Mesendoderm (in vitro differentiated cells): ENCODE data around the gene TMEM95.

Experiments used
- DNase-seq: peaks from one replicate; pipeline ENCODE4 v3.0.0; 2013
- H2AK5ac ChIP-seq: 2 replicates; pipeline ENCODE4 v1.6.1; 2013; ENCODE audit warnings: low read length, inconsistent platforms
- H2BK120ac ChIP-seq: 2 replicates; pipeline ENCODE4 v1.6.1; 2013; ENCODE audit warnings: low read depth, mild to moderate bottlenecking, low read length, moderate library complexity, mixed read lengths
- H2BK15ac ChIP-seq: replicated peaks from 2 replicates; pipeline ENCODE4 v1.6.1; 2013; ENCODE audit warnings: low read depth, mild to moderate bottlenecking, moderate library complexity
- H2BK5ac ChIP-seq: 2 replicates; pipeline ENCODE4 v1.6.1; 2013; ENCODE audit warnings: low read length, inconsistent platforms
- H3K18ac ChIP-seq: 2 replicates; pipeline ENCODE4 v1.6.1; 2013; ENCODE audit warnings: mild to moderate bottlenecking, low read length, mixed read lengths
- H3K23ac ChIP-seq: one replicate; pipeline ENCODE4 v1.6.1; 2013; ENCODE audit warnings: low read length
- H3K27ac ChIP-seq: 2 replicates; pipeline ENCODE4 v1.5.1; 2013; ENCODE audit warnings: low read depth, mild to moderate bottlenecking, inconsistent platforms, low read length, moderate library complexity
- H3K27me3 ChIP-seq: 2 replicates; pipeline ENCODE4 v1.6.1; 2013; ENCODE audit warnings: low read length, control low read depth, mild to moderate bottlenecking, inconsistent platforms; ENCODE audit not compliant: insufficient read depth, poor library complexity
- H3K36me3 ChIP-seq: 2 replicates; pipeline ENCODE4 v1.6.1; 2013; ENCODE audit warnings: low read length, inconsistent platforms; ENCODE audit not compliant: control insufficient read depth, insufficient read depth
- H3K4ac ChIP-seq: one replicate; pipeline ENCODE4 v1.6.1; 2013; ENCODE audit warnings: low read depth, mild to moderate bottlenecking, low read length, moderate library complexity
- H3K4me1 ChIP-seq: 2 replicates; pipeline ENCODE4 v1.6.1; 2013; ENCODE audit warnings: low read depth, low read length, inconsistent platforms; ENCODE audit not compliant: control insufficient read depth
- H3K4me2 ChIP-seq: 2 replicates; pipeline ENCODE4 v1.6.1; 2013; ENCODE audit warnings: low read length
- H3K4me3 ChIP-seq: 2 replicates; pipeline ENCODE4 v1.5.1; 2013; ENCODE audit warnings: mild to moderate bottlenecking, low read length
- H3K56ac ChIP-seq: one replicate; pipeline ENCODE4 v1.6.1; 2013; ENCODE audit warnings: low read length
- H3K79me1 ChIP-seq: 2 replicates; pipeline ENCODE4 v1.6.1; 2013; ENCODE audit warnings: low read length, inconsistent platforms
- H3K79me2 ChIP-seq: 2 replicates; pipeline ENCODE4 v1.6.1; 2013; ENCODE audit warnings: mild to moderate bottlenecking, low read length; ENCODE audit not compliant: control insufficient read depth, insufficient read depth
- H3K9ac ChIP-seq: 2 replicates; pipeline ENCODE4 v1.6.1; 2013; ENCODE audit warnings: low read length, inconsistent platforms
- H4K5ac ChIP-seq: one replicate; pipeline ENCODE4 v1.6.1; 2013; ENCODE audit warnings: low read length
- H4K8ac ChIP-seq: one replicate; pipeline ENCODE4 v1.6.1; 2013; ENCODE audit warnings: low read depth, mild to moderate bottlenecking, control low read depth, low read length, moderate library complexity
- WGBS: extraction: QIAGEN DNeasy Blood & Tissue Kit; methylation state at CpG from one replicate; pipeline ENCODE4 v1.1.7; 2013; ENCODE audit warnings: low lambda C conversion rate, missing lambda C conversion rate; ENCODE audit not compliant: insufficient coverage; ENCODE audit errors: extremely low coverage; 5-methylcytosine and 5-hydroxymethylcytosine counted together

Gene TMEM95

DNA sequence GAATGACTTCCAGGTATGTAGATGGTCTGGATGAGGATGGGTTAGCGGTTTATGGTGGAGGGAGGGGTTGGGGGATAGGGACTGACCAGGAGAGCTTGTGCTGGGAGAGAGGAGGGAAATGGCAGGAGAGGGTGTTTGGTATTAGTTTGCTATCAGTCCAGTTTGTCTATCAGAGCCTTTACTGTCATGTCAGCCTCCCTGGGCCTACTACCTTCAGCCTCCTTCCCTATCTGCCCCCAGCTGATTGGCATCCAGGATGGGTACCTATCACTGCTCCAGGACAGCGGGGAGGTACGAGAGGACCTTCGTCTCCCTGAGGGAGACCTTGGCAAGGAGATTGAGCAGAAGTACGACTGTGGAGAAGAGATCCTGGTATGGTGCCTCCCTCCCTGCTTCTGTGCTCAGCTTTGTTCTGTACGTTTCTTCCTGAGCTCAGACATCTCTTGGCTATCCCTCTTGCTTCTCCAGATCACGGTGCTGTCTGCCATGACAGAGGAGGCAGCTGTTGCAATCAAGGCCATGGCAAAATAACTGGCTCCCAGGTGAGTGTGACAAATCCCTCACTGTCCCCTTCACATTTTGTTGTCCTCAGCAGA lies 43.7 kb upstream of the TMEM95 start:
- H2BK120ac ChIP-seq, result no peak overlapping the region
- no peaks in the 10 kb centered on the region for H3K27me3 ChIP-seq
- H3K4me3 ChIP-seq, result no peak overlapping the region
- H4K8ac ChIP-seq, result no peak overlapping the region
- peaks cover 8% of the 10 kb centered on the region for H3K4me1 ChIP-seq
- no peak overlapping the region for H2BK5ac ChIP-seq
- H2AK5ac ChIP-seq, result no peak overlapping the region
- H2BK15ac ChIP-seq, result no peak overlapping the region
- H3K9ac ChIP-seq, result no peak overlapping the region
- H3K56ac ChIP-seq, result no peak overlapping the region
- no peak overlapping the region for H3K18ac ChIP-seq
- no peak overlapping the region for H4K5ac ChIP-seq
- no peak for DNase-seq
- peaks cover 43% of the 10 kb centered on the region for H3K79me2 ChIP-seq
- no CpG with 5 or more reads among the region's 7 CpGs for WGBS
- H3K36me3 ChIP-seq, result peaks cover 21% of the 10 kb centered on the region
- H3K23ac ChIP-seq, result no peak overlapping the region
- H3K4me2 ChIP-seq, result no peak overlapping the region
- H3K27ac ChIP-seq, result no peak overlapping the region
- peaks cover 21% of the 10 kb centered on the region for H3K79me1 ChIP-seq
- no peak overlapping the region for H3K4ac ChIP-seq

DNA sequence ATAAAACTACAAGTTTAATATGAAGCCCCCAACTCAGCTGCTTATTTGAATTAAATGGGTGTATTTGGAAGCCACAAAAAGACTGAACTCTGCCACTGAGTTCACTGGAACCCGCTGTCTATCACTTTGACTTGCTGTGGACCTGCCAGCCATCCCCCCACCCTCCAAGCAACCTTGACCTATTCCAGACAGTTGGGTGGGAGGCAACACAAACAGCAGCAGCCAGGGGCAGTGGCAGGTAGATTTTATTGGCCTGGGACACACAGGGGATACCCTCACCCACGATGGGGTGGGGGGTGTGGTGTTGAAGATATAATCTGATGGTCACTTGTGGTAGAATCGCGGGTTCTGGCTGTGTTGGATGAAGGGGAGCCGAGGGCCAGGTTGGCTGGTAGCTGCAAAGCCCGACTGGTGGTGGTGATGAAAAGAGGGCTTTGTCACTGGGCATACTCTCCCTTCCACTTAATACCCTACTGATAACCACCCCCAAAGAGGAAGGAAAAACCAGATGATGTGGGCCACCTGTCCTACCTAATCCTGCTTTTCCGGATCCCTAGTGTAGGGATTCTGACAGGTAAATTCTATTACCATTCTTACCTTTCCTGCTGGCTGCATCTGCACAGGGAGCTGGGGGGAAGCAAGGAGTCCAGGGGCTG lies 42.4 kb upstream of the TMEM95 start:
- peaks cover 24% of the 10 kb centered on the region for H3K36me3 ChIP-seq
- H3K18ac ChIP-seq, result no peak overlapping the region
- H3K4ac ChIP-seq, result no peak overlapping the region

DNA sequence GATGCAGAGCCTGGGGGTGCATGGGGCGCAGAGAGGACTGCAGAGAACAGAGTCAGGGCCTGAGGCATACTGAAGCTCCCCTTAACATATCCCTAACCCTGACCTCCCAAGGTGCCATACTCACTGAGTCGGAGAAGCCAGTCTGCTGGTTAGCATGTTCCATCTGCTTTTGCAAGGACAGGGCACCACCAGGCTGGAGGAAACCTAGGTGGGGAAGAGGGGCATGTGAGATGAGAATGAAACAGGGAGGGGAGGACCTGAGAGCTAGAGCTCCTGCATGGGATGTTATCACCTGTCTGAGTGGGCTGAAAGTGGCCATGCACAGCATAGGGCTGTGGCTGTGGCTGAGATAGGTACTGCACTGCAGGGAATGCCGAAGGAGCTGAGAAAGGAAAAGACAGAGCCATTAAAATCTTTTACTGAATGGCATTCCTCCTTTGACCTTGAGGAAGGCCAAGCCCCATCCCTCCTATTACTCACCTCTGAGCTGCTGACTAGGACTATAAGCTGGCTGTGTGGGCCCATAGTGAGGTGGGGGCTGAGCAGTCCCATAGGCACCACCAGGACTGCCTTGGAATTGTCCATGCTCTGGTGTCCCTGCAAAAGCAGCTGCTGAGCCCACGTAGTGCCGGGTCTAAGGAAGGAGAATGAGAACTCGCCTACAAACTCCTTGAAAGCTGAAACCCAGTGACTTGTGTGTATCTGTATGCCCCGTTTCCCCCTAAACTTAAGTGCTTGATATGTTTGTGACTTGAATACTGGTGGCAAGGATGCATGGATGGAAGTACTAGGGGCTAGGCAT lies 41.7 kb upstream of the TMEM95 start:
- DNase-seq, result peak; percentile 74
- no peak overlapping the region for H4K5ac ChIP-seq
- no peak overlapping the region for H3K27ac ChIP-seq
- no peak overlapping the region for H3K18ac ChIP-seq
- H3K4me1 ChIP-seq, result peaks cover 8% of the 10 kb centered on the region
- H3K27me3 ChIP-seq, result no peaks in the 10 kb centered on the region
- WGBS, result no CpG with 5 or more reads among the region's 7 CpGs
- peaks cover 36% of the 10 kb centered on the region for H3K79me2 ChIP-seq
- no peak overlapping the region for H2BK120ac ChIP-seq
- H4K8ac ChIP-seq, result no peak overlapping the region
- no peak overlapping the region for H3K56ac ChIP-seq
- no peak overlapping the region for H2AK5ac ChIP-seq
- H3K36me3 ChIP-seq, result peaks cover 24% of the 10 kb centered on the region
- H3K79me1 ChIP-seq, result peaks cover 21% of the 10 kb centered on the region
- H2BK15ac ChIP-seq, result no peak overlapping the region
- H3K9ac ChIP-seq, result no peak overlapping the region
- H3K4ac ChIP-seq, result no peak overlapping the region
- H3K4me2 ChIP-seq, result no peak overlapping the region
- no peak overlapping the region for H2BK5ac ChIP-seq
- H3K23ac ChIP-seq, result no peak overlapping the region
- H3K4me3 ChIP-seq, result no peak overlapping the region

More for the DNA sequence above, 42.4 kb upstream of the TMEM95 start:
- Histone ChIP-seq H3K4me3 (no peak overlapping the region), H2AK5ac (no peak overlapping the region), H3K79me1 (peaks cover 21% of the 10 kb centered on the region), H3K27ac (no peak overlapping the region), H3K27me3 (no peaks in the 10 kb centered on the region), H3K4me1 (peaks cover 8% of the 10 kb centered on the region), H3K79me2 (peaks cover 43% of the 10 kb centered on the region), H3K23ac (no peak overlapping the region), H3K4me2 (no peak overlapping the region), H2BK5ac (no peak overlapping the region), H3K56ac (no peak overlapping the region), H2BK120ac (no peak overlapping the region), H2BK15ac (no peak overlapping the region), H4K5ac (no peak overlapping the region), H4K8ac (no peak overlapping the region), H3K9ac (no peak overlapping the region)
- DNase-seq, result no peak
- WGBS, result no CpG with 5 or more reads among the region's 7 CpGs

DNA sequence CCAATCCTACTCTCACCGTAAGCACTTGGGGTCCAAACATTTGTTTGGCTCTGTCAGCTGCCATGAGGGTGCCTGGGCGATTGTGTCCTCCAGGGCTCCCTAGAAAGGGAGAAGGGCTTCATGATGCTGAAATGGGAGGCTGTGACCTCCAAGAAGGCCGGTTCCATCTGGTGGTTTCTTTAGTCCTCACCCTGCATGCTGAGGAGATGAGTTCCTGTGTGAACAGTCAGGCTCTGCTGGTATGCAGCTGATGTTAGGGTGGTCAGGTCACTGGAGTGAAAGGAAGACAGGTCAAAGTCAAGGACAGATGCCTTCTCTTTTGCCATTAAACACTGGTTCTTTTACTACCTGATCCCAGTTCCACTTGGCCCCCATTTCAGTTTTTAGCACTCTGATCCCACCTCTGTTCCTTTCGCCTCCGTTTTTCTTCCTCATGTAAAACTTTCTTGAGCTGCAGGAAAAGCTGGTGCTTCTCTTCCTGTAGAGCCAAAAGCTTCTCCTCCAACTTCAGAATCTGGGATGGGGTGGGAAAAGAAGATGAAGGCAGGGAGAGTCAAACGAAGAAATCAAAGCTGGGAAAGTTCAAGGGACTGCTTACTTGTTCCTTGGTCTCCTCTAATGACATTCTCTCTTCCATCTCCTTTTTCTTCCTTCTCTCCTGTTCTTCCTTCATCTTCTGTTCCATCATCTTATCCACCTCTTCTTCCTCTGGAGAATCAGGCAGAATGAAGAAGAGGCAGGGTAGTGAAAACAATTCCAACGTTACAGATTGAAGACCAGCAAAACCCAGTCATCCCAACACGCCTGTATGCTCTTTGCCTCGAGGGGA lies 40.9 kb upstream of the TMEM95 start:
- no CpG with 5 or more reads among the region's 9 CpGs for WGBS
- H3K27ac ChIP-seq, result no peak overlapping the region

DNA sequence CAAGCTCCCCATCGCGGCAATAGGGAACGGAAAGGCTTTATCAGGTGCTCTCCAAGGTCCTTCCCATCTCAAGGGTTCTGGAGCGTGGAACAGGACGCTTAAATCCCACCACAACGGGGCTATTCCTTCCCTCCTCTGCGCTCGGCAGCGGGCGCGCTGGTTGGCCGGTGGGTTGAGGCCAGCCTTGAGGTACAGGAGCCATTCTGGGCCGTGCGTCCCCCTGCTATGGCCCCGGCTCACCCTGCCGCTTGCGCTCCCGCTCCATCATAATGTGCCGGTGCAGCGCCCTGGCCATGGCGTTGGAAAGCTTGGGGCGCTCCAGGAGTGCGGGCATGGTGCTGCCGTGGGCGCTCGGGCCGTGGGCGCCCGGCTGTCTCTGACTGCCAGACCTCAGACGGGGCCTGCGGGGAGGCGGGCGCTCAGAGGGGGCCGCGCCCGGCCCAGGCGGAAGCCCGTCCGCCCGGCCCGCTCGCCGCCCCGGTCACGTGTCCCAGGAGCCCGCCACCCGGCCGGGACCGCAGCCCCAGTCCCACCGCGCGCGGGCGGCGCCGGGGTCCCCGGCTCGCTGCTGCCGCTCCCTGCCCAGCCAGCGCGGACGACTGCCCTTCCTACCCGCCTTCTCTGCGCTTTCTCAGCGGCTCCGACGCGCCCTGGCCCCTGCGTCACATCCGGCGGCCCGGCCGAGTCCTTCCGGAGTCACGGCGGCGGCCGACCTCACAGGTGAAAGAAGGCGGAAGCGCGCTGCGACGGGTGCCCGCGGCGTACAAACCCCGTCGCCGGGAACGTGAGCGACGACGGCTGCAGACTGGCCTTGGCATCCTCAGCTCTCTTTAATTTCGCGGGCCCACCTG lies 40.0 kb upstream of the TMEM95 start, which contains the start of gene GPS2:
GPS2 (minus strand) TSS at position 642 of the 851 bp plus-strand sequence; CDS start at position 334, 308 bp downstream.
- Histone ChIP-seq H3K23ac (peak within 1 kb of the TSS; percentile 56), H4K8ac (no peak within 1 kb of the TSS), H3K56ac (peak within 1 kb of the TSS; percentile 93), H3K9ac (peak within 1 kb of the TSS; percentile 72), H3K4ac (no peak within 1 kb of the TSS), H3K79me2 (peaks cover 19% of the 10 kb centered on the region), H2BK5ac (no peak within 1 kb of the TSS), H3K36me3 (peaks cover 17% of the 10 kb centered on the region), H2AK5ac (no peak within 1 kb of the TSS), H3K18ac (peak within 1 kb of the TSS; percentile 62), H3K4me1 (peaks cover 3% of the 10 kb centered on the region), H2BK15ac (no peak within 1 kb of the TSS), H3K27me3 (no peaks in the 10 kb centered on the region), H4K5ac (no peak within 1 kb of the TSS), H2BK120ac (no peak within 1 kb of the TSS), H3K79me1 (peaks cover 18% of the 10 kb centered on the region), H3K4me2 (peak within 1 kb of the TSS; percentile 69), H3K27ac (peak within 1 kb of the TSS; percentile 79), H3K4me3 (peak within 1 kb of the TSS; percentile 74)
- peak; percentile 92 for DNase-seq
- no CpG with 5 or more reads among the region's 95 CpGs for WGBS

More for the DNA sequence above, 40.9 kb upstream of the TMEM95 start:
- Histone ChIP-seq H4K5ac (no peak overlapping the region), H4K8ac (no peak overlapping the region), H2BK5ac (no peak overlapping the region), H3K56ac (peak overlapping the region; percentile 93), H3K27me3 (no peaks in the 10 kb centered on the region), H3K9ac (peak overlapping the region; percentile 72), H2AK5ac (no peak overlapping the region), H3K79me2 (peaks cover 27% of the 10 kb centered on the region), H3K79me1 (peaks cover 21% of the 10 kb centered on the region), H3K36me3 (peaks cover 24% of the 10 kb centered on the region), H2BK15ac (no peak overlapping the region), H3K18ac (no peak overlapping the region), H3K4me3 (peak overlapping the region; percentile 74), H3K4me1 (peaks cover 8% of the 10 kb centered on the region), H3K4ac (no peak overlapping the region), H3K23ac (no peak overlapping the region), H3K4me2 (peak overlapping the region; percentile 63), H2BK120ac (no peak overlapping the region)
- peak; percentile 67 for DNase-seq
